IMR-90 (cell line): Measurements from ENCODE around the gene MORN5. TPM values are rescaled to one million over a fixed set of nuclear protein-coding genes. Genes with fewer than 3 reads are reported as not detected.

Experiments
- ATAC-seq: fragments of 200-7000 bp; cut with Tn5 transposase; 2 replicates; pipeline ENCODE4 v1.9.1; 2020; ENCODE audit warnings: low read depth, mild to moderate bottlenecking, moderate library complexity
- BruUV-seq: library from RNA; stranded (reverse); fragments of 400-500 nt; replicated peaks from 2 replicates; lab custom pipeline; 2021; lab: Mats Ljungman, UMichigan
- CTCF ChIA-PET: fragments of 300-600 bp; formaldehyde crosslinking; extraction: SDS; loops from one replicate; lab custom pipeline; 2021; ENCODE audit warnings: antibody characterized with exemption; lab: Yijun Ruan, JAX
- POLR2A ChIA-PET: fragments of 300-600 bp; sonication (Branson Sonifier 250); formaldehyde crosslinking; loops from one replicate; lab custom pipeline; 2022; ENCODE audit warnings: antibody characterized with exemption; ENCODE audit not compliant: unreplicated experiment; lab: Charles Lee
- DNase-seq: peaks from one replicate; pipeline ENCODE4 v3.0.0; 2013
- H2AFZ ChIP-seq: replicated peaks from 2 replicates; pipeline ENCODE3; 2013; ENCODE audit warnings: low read length, mild to moderate bottlenecking; ENCODE audit not compliant: poor library complexity
- H2AK5ac ChIP-seq: 2 replicates; pipeline ENCODE4 v1.6.1; 2013; ENCODE audit warnings: low read depth, low read length, inconsistent platforms
- H2AK9ac ChIP-seq: replicated peaks from 2 replicates; pipeline ENCODE3; 2013; ENCODE audit warnings: mild to moderate bottlenecking, low read depth, low read length, moderate library complexity; ENCODE audit not compliant: poor library complexity
- H2BK120ac ChIP-seq: 2 replicates; pipeline ENCODE4 v1.6.1; 2013; ENCODE audit warnings: low read depth, low read length, inconsistent platforms
- H2BK15ac ChIP-seq: 3 replicates; pipeline ENCODE4 v1.6.1; 2013; ENCODE audit warnings: low read depth, low read length, inconsistent platforms
- H2BK20ac ChIP-seq: 2 replicates; pipeline ENCODE4 v1.6.1; 2013; ENCODE audit warnings: low read depth, mild to moderate bottlenecking, inconsistent platforms, low read length, moderate library complexity
- H2BK5ac ChIP-seq: 2 replicates; pipeline ENCODE4 v1.6.1; 2013; ENCODE audit warnings: mild to moderate bottlenecking, low read depth, low read length, inconsistent platforms; ENCODE audit not compliant: poor library complexity, severe bottlenecking
- H3K14ac ChIP-seq: replicated peaks from 2 replicates; pipeline ENCODE4 v1.6.1; 2013; ENCODE audit warnings: low read depth, low read length, inconsistent platforms
- H3K18ac ChIP-seq: 2 replicates; pipeline ENCODE4 v1.6.1; 2013; ENCODE audit warnings: low read depth, low read length, control low read depth
- H3K23ac ChIP-seq: 2 replicates; pipeline ENCODE4 v1.6.1; 2013; ENCODE audit warnings: low read depth, low read length, inconsistent platforms
- H3K27ac ChIP-seq: 2 replicates; pipeline ENCODE4 v1.5.1; 2013; ENCODE audit warnings: mild to moderate bottlenecking, control low read depth, low read length; ENCODE audit not compliant: insufficient read depth
- H3K27me3 ChIP-seq: 2 replicates; pipeline ENCODE4 v1.6.1; 2013; ENCODE audit warnings: low read length; ENCODE audit not compliant: control insufficient read depth, insufficient read depth
- H3K36me3 ChIP-seq: 2 replicates; pipeline ENCODE4 v1.6.1; 2013; ENCODE audit warnings: low read length, mixed read lengths; ENCODE audit not compliant: control insufficient read depth, insufficient read depth
- H3K4ac ChIP-seq: 2 replicates; pipeline ENCODE4 v1.6.1; 2013; ENCODE audit warnings: low read depth, low read length, inconsistent platforms
- H3K4me1 ChIP-seq: 2 replicates; pipeline ENCODE4 v1.6.1; 2013; ENCODE audit warnings: low read length, mixed read lengths; ENCODE audit not compliant: control insufficient read depth, insufficient read depth
- H3K4me2 ChIP-seq: 2 replicates; pipeline ENCODE4 v1.6.1; 2013; ENCODE audit warnings: low read depth, mild to moderate bottlenecking, control low read depth, low read length, moderate library complexity
- H3K4me3 ChIP-seq: 2 replicates; pipeline ENCODE4 v1.5.1; 2013; ENCODE audit warnings: low read depth, mild to moderate bottlenecking, control low read depth, low read length, moderate library complexity; ENCODE audit not compliant: insufficient read depth
- H3K56ac ChIP-seq: 2 replicates; pipeline ENCODE4 v1.6.1; 2013; ENCODE audit warnings: low read length, inconsistent platforms; ENCODE audit not compliant: insufficient read depth; ENCODE audit errors: extremely low read depth
- H3K79me1 ChIP-seq, 2 experiments: 2 replicates each; pipeline ENCODE4 v1.6.1; 2013; ENCODE audit warnings: low read length in 2 of 2, inconsistent platforms in 1 of 2, low read depth in 1 of 2
- H3K9ac ChIP-seq: 2 replicates; pipeline ENCODE4 v1.6.1; 2013; ENCODE audit warnings: low read depth, low read length, control low read depth
- H3K9me1 ChIP-seq: 2 replicates; pipeline ENCODE4 v1.6.1; 2013; ENCODE audit warnings: low read length, inconsistent platforms; ENCODE audit not compliant: insufficient read depth
- H3K9me3 ChIP-seq: 2 replicates; pipeline ENCODE4 v1.6.1; 2013; ENCODE audit warnings: low read length; ENCODE audit not compliant: control insufficient read depth, insufficient read depth
- H4K20me1 ChIP-seq: 2 replicates; pipeline ENCODE4 v1.6.1; 2013; ENCODE audit warnings: low read length, inconsistent platforms; ENCODE audit not compliant: insufficient read depth
- H4K5ac ChIP-seq: 2 replicates; pipeline ENCODE4 v1.6.1; 2013; ENCODE audit warnings: mild to moderate bottlenecking, low read depth, low read length, control low read depth
- H4K8ac ChIP-seq, 2 experiments: 2 replicates each; pipeline ENCODE4 v1.6.1; 2013; ENCODE audit warnings: low read depth in 2 of 2, low read length in 2 of 2, control low read depth in 1 of 2, inconsistent platforms in 1 of 2
- H4K91ac ChIP-seq: 2 replicates; pipeline ENCODE4 v1.6.1; 2013; ENCODE audit warnings: low read depth, low read length, inconsistent platforms; ENCODE audit not compliant: insufficient read depth
- CHD1 ChIP-seq: IDR thresholded peaks from 2 replicates; pipeline ENCODE4 v1.6.1; 2012; ENCODE audit warnings: low read depth, low read length, improper control_type of control experiment
- CTCF ChIP-seq: conservative IDR thresholded peaks from 2 replicates; pipeline ENCODE4 v1.5.1; 2012; ENCODE audit warnings: mild to moderate bottlenecking, low read depth, low read length, improper control_type of control experiment
- ELK1 ChIP-seq: fragments of 150-350 bp; IDR thresholded peaks from 2 replicates; pipeline ENCODE4 v1.6.1; 2016; ENCODE audit warnings: low read depth, mild to moderate bottlenecking, low read length, moderate library complexity, borderline replicate concordance
- MAZ ChIP-seq: IDR thresholded peaks from 2 replicates; pipeline ENCODE4 v1.6.1; 2012; ENCODE audit warnings: low read depth, mild to moderate bottlenecking, low read length, improper control_type of control experiment, moderate library complexity, borderline replicate concordance
- MXI1 ChIP-seq: IDR thresholded peaks from 2 replicates; pipeline ENCODE4 v1.6.1; 2012; ENCODE audit warnings: low read depth, mild to moderate bottlenecking, low read length, moderate library complexity, borderline replicate concordance
- RAD21 ChIP-seq: IDR thresholded peaks from 2 replicates; pipeline ENCODE4 v1.6.1; 2012; ENCODE audit warnings: low read length, improper control_type of control experiment
- RCOR1 ChIP-seq: IDR thresholded peaks from 2 replicates; pipeline ENCODE4 v1.6.1; 2012; ENCODE audit warnings: mild to moderate bottlenecking, low read length, improper control_type of control experiment; ENCODE audit not compliant: insufficient replicate concordance
- RFX5 ChIP-seq: IDR thresholded peaks from 2 replicates; pipeline ENCODE4 v1.8.0; 2012; ENCODE audit warnings: low read depth, mild to moderate bottlenecking, low read length, moderate library complexity
- SMC3 ChIP-seq: fragments of 150-350 bp; IDR thresholded peaks from 2 replicates; pipeline ENCODE4 v1.6.1; 2016; ENCODE audit warnings: low read depth, mild to moderate bottlenecking, antibody characterized with exemption, low read length, moderate library complexity
- WGBS, 2 experiments: methylation state at CpG; one replicate each; pipeline versions ENCODE4 v1.1.5 to v1.1.7; 2013; ENCODE audit warnings: missing lambda C conversion rate in 2 of 2; ENCODE audit not compliant: insufficient read length in 1 of 2; ENCODE audit errors: extremely low coverage in 2 of 2; 5-methylcytosine and 5-hydroxymethylcytosine counted together
- dilution Hi-C: fragments of 300-500 bp; cut with HindIII; formaldehyde crosslinking; loops from one replicate; pipeline ENCODE4 v1.14.3; 2018; ENCODE audit warnings: low sequenced_read_pairs; ENCODE audit not compliant: unreplicated experiment
- in situ Hi-C: fragments of 300-500 bp; cut with MboI; formaldehyde crosslinking; loops from 3 replicates; pipeline ENCODE4 v1.14.3; 2019; ENCODE audit warnings: low sequenced_read_pairs, inconsistent platforms, mixed read lengths
- intact Hi-C: fragments of 100-400 bp; cut with micrococcal nuclease; formaldehyde crosslinking; loops from 2 replicates; pipeline ENCODE4 v1.10.0; 2022
- polyA plus RNA-seq, 3 experiments: library from polyadenylated mRNA; depleted of rRNA; stranded (reverse); fragments of >200 nt; gene quantifications; 2 replicates each; pipeline ENCODE4 v1.2.3, GENCODE V29; 2012; ENCODE audit warnings: low replicate concordance in 1 of 3
- total RNA-seq: library from RNA; depleted of rRNA; stranded (reverse); fragments of >200 nt; gene quantifications from 2 replicates; pipeline ENCODE4 v1.2.3, GENCODE V29; 2012

Gene MORN5
- total and polyA plus RNA-seq, 2 of the 4 experiments (the other 2 are of a cell fraction): not detected

- intact Hi-C loops: no loop called here
- Histone ChIP-seq H3K4me3 (no peak overlapping the region), H3K18ac (no peak overlapping the region), H4K20me1 (no peaks in the 10 kb centered on the region), H3K4me1 (peaks cover 6% of the 10 kb centered on the region), H3K27me3 (peaks cover 4% of the 10 kb centered on the region; the same call in 1 of the 2 replicates), H3K9me3 (no peaks in the 10 kb centered on the region), H3K23ac (no peak overlapping the region), H3K36me3 (no peaks in the 10 kb centered on the region), H3K9me1 (0 out of 2 replicates have a peak, but pooled peaks cover 6% of the 10 kb centered on the region), H3K27ac (no peak overlapping the region), H2BK15ac (no peak overlapping the region), H2AFZ (peak overlapping the region; percentile 66), H3K9ac (no peak overlapping the region), H2AK9ac (no peak overlapping the region), H4K5ac (no peak overlapping the region), H2BK5ac (no peak overlapping the region), H3K4ac (no peak overlapping the region), H3K79me1 (no peaks in the 10 kb centered on the region), H3K56ac (no peak overlapping the region), H2AK5ac (no peak overlapping the region), H2BK20ac (no peak overlapping the region), H3K14ac (no peak overlapping the region), H2BK120ac (no peak overlapping the region), H4K91ac (no peak overlapping the region), H4K8ac (no peak overlapping the region), H3K4me2 (no peak overlapping the region)
- no TSS peak for BruUV-seq
- ATAC-seq (no peak), DNase-seq (no peak)
- ChIA-PET CTCF (no interaction called here), POLR2A (no interaction called here)
- dilution Hi-C loops: no loop called here
- in situ Hi-C loops: no loop called here
- WGBS, 2 experiments: 44% methylated on average over 3 of the region's 21 CpGs; no CpG with 5 or more reads in 1 of the 2 experiments
- no peak for TF ChIP-seq CTCF
- TF ChIP-seq RFX5: no peak
- no peak for TF ChIP-seq SMC3
- no peak for TF ChIP-seq RCOR1
- no peak for TF ChIP-seq MAZ
- no peak for TF ChIP-seq CHD1
- no peak for TF ChIP-seq RAD21
- TF ChIP-seq ELK1: no peak
- TF ChIP-seq MXI1: no peak
Observed at GRCh38 chr9:122131401-122132001, 28.2 kb upstream of the MORN5 start.
